SK-N-SH (cell line): ENCODE data around the gene CLSTN2. TPM values are rescaled to one million over a fixed set of nuclear protein-coding genes. Genes with fewer than 3 reads are reported as not detected.
A peak's percentile ranks its signal among the peaks of the same experiment; 100 is the strongest.

Experiments
- CTCF ChIA-PET: fragments of 300-600, 350-600 bp; formaldehyde crosslinking; extraction: SDS; loops from one replicate; lab custom pipeline; 2021; lab: Yijun Ruan, JAX
- POLR2A ChIA-PET: fragments of 350-600 bp; sonication (Branson Sonifier 250); formaldehyde crosslinking; extraction: SDS; loops from one replicate; lab custom pipeline; 2020; ENCODE audit warnings: antibody characterized with exemption, inconsistent platforms; lab: Yijun Ruan, JAX
- DNase-seq: peaks from one replicate; pipeline ENCODE4 v3.0.0; 2012
- H2AFZ ChIP-seq: fragments of 200-600 bp; sonication (generic); 2 replicates; pipeline ENCODE4 v1.8.1; 2016; ENCODE audit warnings: antibody characterized with exemption, mild to moderate bottlenecking, low read depth
- H3F3A ChIP-seq: fragments of 200-600 bp; sonication (generic); replicated peaks from 2 replicates; pipeline ENCODE3; 2016; ENCODE audit warnings: antibody characterized with exemption, mild to moderate bottlenecking; ENCODE audit not compliant: insufficient read depth
- H3K27ac ChIP-seq, 2 experiments: fragments of 200-500 bp in 1 of 2; fragments of 200-600 bp in 1 of 2; sonication (Bioruptor generic) in 1 of 2; sonication (generic), shearing (Covaris generic) in 1 of 2; 2 replicates each; pipeline versions ENCODE4 v1.5.1 to v1.6.1; 2014 to 2016; ENCODE audit warnings: low read depth in 2 of 2, inconsistent platforms in 1 of 2, low read length in 1 of 2, mild to moderate bottlenecking in 1 of 2, mixed read lengths in 1 of 2
- H3K27me3 ChIP-seq: fragments of 200-600 bp; sonication (generic), shearing (Covaris generic); 2 replicates; pipeline ENCODE4 v1.6.1; 2016; ENCODE audit warnings: mixed run types; ENCODE audit not compliant: insufficient read depth
- H3K36me3 ChIP-seq, 2 experiments: fragments of 200-500 bp in 1 of 2; fragments of 200-600 bp in 1 of 2; sonication (Bioruptor generic) in 1 of 2; sonication (generic) in 1 of 2; replicated peaks in 1 of 2; 2 replicates each; pipeline versions ENCODE3 to v1.5.1; 2014 to 2016; ENCODE audit warnings: low read length in 1 of 2, mild to moderate bottlenecking in 1 of 2; ENCODE audit not compliant: insufficient read depth in 2 of 2, control insufficient read depth in 1 of 2
- H3K4me1 ChIP-seq, 2 experiments: fragments of 200-500 bp in 1 of 2; fragments of 200-600 bp in 1 of 2; sonication (Bioruptor generic) in 1 of 2; sonication (generic), shearing (Covaris generic) in 1 of 2; 2 replicates each; pipeline versions ENCODE4 v1.5.1 to v1.6.1; 2014 to 2016; ENCODE audit warnings: low read depth in 1 of 2, low read length in 1 of 2, mixed run types in 1 of 2; ENCODE audit not compliant: insufficient read depth in 2 of 2, control insufficient read depth in 1 of 2
- H3K4me2 ChIP-seq: fragments of 200-600 bp; sonication (generic), shearing (Covaris generic); 2 replicates; pipeline ENCODE4 v1.6.1; 2017; ENCODE audit warnings: mixed run types
- H3K4me3 ChIP-seq, 2 experiments: fragments of 200-500 bp in 1 of 2; fragments of 200-600 bp in 1 of 2; sonication (Bioruptor generic) in 1 of 2; sonication (generic), shearing (Covaris generic) in 1 of 2; 2 replicates each; pipeline versions ENCODE4 v1.5.1 to v1.8.1; 2014 to 2016; ENCODE audit warnings: low read depth in 2 of 2, inconsistent platforms in 1 of 2, low read length in 1 of 2, mild to moderate bottlenecking in 1 of 2, mixed read lengths in 1 of 2, moderate library complexity in 1 of 2
- H3K79me2 ChIP-seq: fragments of 200-600 bp; sonication (generic); 2 replicates; pipeline ENCODE4 v1.8.1; 2017; ENCODE audit warnings: mild to moderate bottlenecking; ENCODE audit not compliant: insufficient read depth
- H3K9ac ChIP-seq: fragments of 200-600 bp; sonication (generic); 2 replicates; pipeline ENCODE4 v1.6.1; 2017; ENCODE audit warnings: mixed run types
- H3K9me2 ChIP-seq: fragments of 200-600 bp; sonication (generic); 2 replicates; pipeline ENCODE4 v1.6.1; 2017; ENCODE audit warnings: mixed run types
- H3K9me3 ChIP-seq: fragments of 200-600 bp; sonication (generic); 2 replicates; pipeline ENCODE4 v1.6.1; 2017; ENCODE audit warnings: mixed run types, mild to moderate bottlenecking, moderate library complexity
- H4K20me1 ChIP-seq: fragments of 200-600 bp; sonication (generic); 2 replicates; pipeline ENCODE4 v1.6.1; 2017; ENCODE audit warnings: mild to moderate bottlenecking, mixed run types; ENCODE audit not compliant: insufficient read depth
- CHD2 ChIP-seq: fragments of 150-350 bp; IDR thresholded peaks from 2 replicates; pipeline ENCODE4 v1.6.1; 2018; ENCODE audit warnings: low read length; ENCODE audit not compliant: partially characterized antibody
- EP300 ChIP-seq, 2 experiments: IDR thresholded peaks; 2 replicates each; pipeline versions ENCODE4 v1.4.0 to v1.6.1; 2012; ENCODE audit warnings: borderline replicate concordance in 1 of 2, low read depth in 1 of 2, low read length in 1 of 2
- FOXM1 ChIP-seq: IDR thresholded peaks from 2 replicates; pipeline ENCODE4 v1.4.0; 2012; ENCODE audit warnings: low read depth, mild to moderate bottlenecking
- GABPA ChIP-seq: IDR thresholded peaks from 2 replicates; pipeline ENCODE4 v1.4.0; 2012; ENCODE audit warnings: low read depth, mild to moderate bottlenecking
- JUND ChIP-seq: IDR thresholded peaks from 2 replicates; pipeline ENCODE4 v1.4.0; 2012
- MEF2A ChIP-seq: IDR thresholded peaks from 2 replicates; pipeline ENCODE4 v1.4.0; 2012; ENCODE audit warnings: low read depth, borderline replicate concordance
- RAD21 ChIP-seq: IDR thresholded peaks from 2 replicates; pipeline ENCODE4 v1.6.1; 2012; ENCODE audit warnings: mild to moderate bottlenecking, low read length
- RCOR1 ChIP-seq: fragments of 150-350 bp; IDR thresholded peaks from 2 replicates; pipeline ENCODE4 v1.6.1; 2017; ENCODE audit warnings: antibody characterized with exemption, low read length
- SMC3 ChIP-seq: IDR thresholded peaks from 2 replicates; pipeline ENCODE4 v1.6.1; 2012; ENCODE audit warnings: low read depth, low read length, improper control_type of control experiment
- YY1 ChIP-seq: IDR thresholded peaks from 2 replicates; pipeline ENCODE4 v1.4.0; 2012; ENCODE audit warnings: low read depth, mild to moderate bottlenecking
- WGBS: methylation state at CpG from one replicate; pipeline ENCODE4 v1.1.6; 2017; ENCODE audit warnings: low lambda C conversion rate; 5-methylcytosine and 5-hydroxymethylcytosine counted together
- polyA plus RNA-seq, 3 experiments: library from polyadenylated mRNA; depleted of rRNA; stranded (reverse); fragments of >200 nt; gene quantifications; 2 replicates each; pipeline ENCODE4 v1.2.3, GENCODE V29; 2012
- TF ChIP-seq, protein P1 (sequence below): fragments of 200-600 bp; sonication (generic); IDR thresholded peaks from 2 replicates; pipeline ENCODE4 v1.6.1; 2017; ENCODE audit warnings: antibody characterized with exemption, mild to moderate bottlenecking, moderate library complexity
- TF ChIP-seq, protein P2 (sequence below): IDR thresholded peaks from 2 replicates; pipeline ENCODE4; 2012
- TF ChIP-seq, protein P3 (sequence below): IDR thresholded peaks from 2 replicates; pipeline ENCODE4 v1.4.0; 2012; ENCODE audit warnings: low read depth, borderline replicate concordance

CLSTN2 gene
- polyA plus RNA-seq, 1 of the 3 experiments (the other 2 are of a cell fraction), result 0.02 TPM

DNA sequence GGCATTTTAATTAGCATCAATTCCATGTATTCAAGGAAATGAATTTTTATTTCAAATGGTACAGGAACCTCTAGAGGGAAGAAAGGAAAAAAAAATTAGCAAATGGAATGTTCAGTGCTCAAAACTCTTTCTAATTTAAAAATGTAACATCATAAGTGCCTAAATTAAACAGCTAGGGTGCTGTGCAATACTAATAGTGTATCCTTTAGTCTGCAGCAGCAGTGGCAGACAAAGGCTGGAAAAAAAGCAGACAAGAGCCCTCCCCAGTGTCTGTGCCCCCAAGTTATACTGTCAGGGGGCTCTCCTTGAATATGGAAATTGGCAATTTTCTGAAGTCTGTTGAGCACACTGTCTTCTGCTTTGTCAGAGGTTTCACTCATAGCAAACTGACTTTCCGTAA lies 159.5 kb downstream of the CLSTN2 start:
- Histone ChIP-seq H3F3A (no peaks in the 10 kb centered on the region), H2AFZ (no peak overlapping the region), H3K27ac (no peak overlapping the region), H3K4me3 (no peak overlapping the region), H3K4me1 (no peaks in the 10 kb centered on the region; a peak in 1 of 4 replicates), H3K79me2 (no peaks in the 10 kb centered on the region), H3K27me3 (no peaks in the 10 kb centered on the region), H3K9me2 (no peaks in the 10 kb centered on the region)
- no peak for TF ChIP-seq FOXM1
- TF ChIP-seq, all 33 proteins: peak for 0
- no peaks in the 10 kb centered on the region for H4K20me1 ChIP-seq
- DNase-seq, result no peak
- H3K4me2 ChIP-seq, result no peak overlapping the region
- no peaks in the 10 kb centered on the region for H3K36me3 ChIP-seq
- CTCF ChIA-PET, result interaction anchor here (0.6 to 2.6 kb wide), 3 partner anchors 26 to 293 kb away, joined by 3 to 7 read pairs (median 3); no protein-coding TSS in a partner anchor
- H3K9me3 ChIP-seq, result no peaks in the 10 kb centered on the region
- POLR2A ChIA-PET, result no interaction called here
- no peak overlapping the region for H3K9ac ChIP-seq
- 77% methylated on average over 1 of the region's 1 CpG for WGBS

DNA sequence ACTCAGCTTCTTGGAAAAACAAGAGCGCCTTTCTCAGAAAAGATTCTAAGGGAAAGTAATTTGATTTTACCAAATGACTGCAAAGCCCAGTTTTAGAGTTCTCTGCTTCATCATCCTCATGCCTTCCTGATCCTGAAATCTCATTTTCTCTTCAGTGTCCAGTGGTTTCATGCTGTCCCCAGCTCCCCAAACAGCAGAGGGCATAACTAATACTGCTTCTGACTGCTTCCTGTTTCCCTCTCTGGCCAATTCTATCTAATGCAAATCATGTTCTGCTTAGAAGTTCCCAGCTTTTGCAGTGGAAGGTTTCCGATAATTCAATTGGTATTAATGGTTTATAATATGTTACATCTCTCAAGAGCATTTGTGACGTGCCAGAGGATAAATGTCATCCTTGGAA lies 161.1 kb downstream of the CLSTN2 start:
- no peaks in the 10 kb centered on the region for H3K27me3 ChIP-seq
- H3K9me3 ChIP-seq, result no peaks in the 10 kb centered on the region
- H3K9me2 ChIP-seq, result no peaks in the 10 kb centered on the region
- no peak overlapping the region for H3K4me3 ChIP-seq
- H3K9ac ChIP-seq, result no peak overlapping the region
- no peak overlapping the region for H3K27ac ChIP-seq
- CTCF ChIA-PET, result interaction anchor here (0.6 to 2.6 kb wide), 4 partner anchors 23 to 640 kb away, joined by 3 to 7 read pairs (median 3); no protein-coding TSS in a partner anchor
- WGBS, result 33% methylated on average over 3 of the region's 3 CpGs
- no peaks in the 10 kb centered on the region for H3F3A ChIP-seq
- H3K4me2 ChIP-seq, result no peak overlapping the region
- no peaks in the 10 kb centered on the region; a peak in 1 of 4 replicates for H3K4me1 ChIP-seq
- DNase-seq, result no peak
- POLR2A ChIA-PET, result no interaction called here
- no peaks in the 10 kb centered on the region for H3K79me2 ChIP-seq
- no peak overlapping the region for H2AFZ ChIP-seq
- no peaks in the 10 kb centered on the region for H4K20me1 ChIP-seq
- no peaks in the 10 kb centered on the region for H3K36me3 ChIP-seq
- TF ChIP-seq RAD21 (peak; percentile 39; the same call in 1 of the 2 replicates), CHD2 (no peak)
- TF ChIP-seq, all 33 proteins: peak for 1

DNA sequence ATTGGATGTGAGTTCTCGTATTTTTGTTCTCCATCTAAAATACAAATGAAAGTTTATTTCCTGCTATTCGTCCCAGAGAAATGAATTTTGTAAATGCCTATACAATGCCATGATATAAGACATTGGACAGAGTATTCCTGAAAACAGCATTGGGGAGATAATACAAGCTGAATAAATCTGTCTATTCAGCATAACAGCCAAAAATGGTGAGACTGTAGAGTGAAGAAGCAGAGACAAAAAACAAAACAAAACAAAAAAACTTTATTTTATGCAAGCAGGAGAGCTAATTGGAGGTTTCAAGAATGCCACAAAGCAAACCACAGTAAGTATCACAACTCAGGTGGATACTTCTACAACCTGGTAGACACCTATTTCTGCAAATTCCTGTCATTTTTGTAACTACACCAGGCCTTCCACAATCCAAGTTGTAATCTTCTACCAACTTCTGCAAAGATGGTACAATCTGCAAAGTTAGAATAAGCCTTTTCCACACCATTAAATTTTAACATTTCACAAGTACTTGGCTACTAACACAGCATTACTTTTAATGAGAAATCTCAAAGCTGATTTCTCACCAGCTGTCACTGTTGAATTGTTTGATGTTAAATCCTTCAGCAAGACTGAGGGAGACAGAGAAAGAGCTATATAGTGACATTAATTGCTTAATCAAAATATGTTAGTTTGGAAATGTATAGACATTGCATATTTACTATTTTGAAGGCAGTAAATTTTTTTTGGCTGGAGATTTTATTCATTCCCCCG lies 163.1 kb downstream of the CLSTN2 start:
- no peak overlapping the region for H3K27ac ChIP-seq
- no peaks in the 10 kb centered on the region; a peak in 1 of 4 replicates for H3K4me1 ChIP-seq
- H3K9me3 ChIP-seq, result no peaks in the 10 kb centered on the region
- H4K20me1 ChIP-seq, result no peaks in the 10 kb centered on the region
- no peaks in the 10 kb centered on the region for H3K79me2 ChIP-seq
- no peak overlapping the region for H3K4me3 ChIP-seq
- H3K27me3 ChIP-seq, result no peaks in the 10 kb centered on the region
- H3K36me3 ChIP-seq, result no peaks in the 10 kb centered on the region
- no peak overlapping the region for H3K4me2 ChIP-seq
- POLR2A ChIA-PET, result no interaction called here
- TF ChIP-seq, protein P1, sequence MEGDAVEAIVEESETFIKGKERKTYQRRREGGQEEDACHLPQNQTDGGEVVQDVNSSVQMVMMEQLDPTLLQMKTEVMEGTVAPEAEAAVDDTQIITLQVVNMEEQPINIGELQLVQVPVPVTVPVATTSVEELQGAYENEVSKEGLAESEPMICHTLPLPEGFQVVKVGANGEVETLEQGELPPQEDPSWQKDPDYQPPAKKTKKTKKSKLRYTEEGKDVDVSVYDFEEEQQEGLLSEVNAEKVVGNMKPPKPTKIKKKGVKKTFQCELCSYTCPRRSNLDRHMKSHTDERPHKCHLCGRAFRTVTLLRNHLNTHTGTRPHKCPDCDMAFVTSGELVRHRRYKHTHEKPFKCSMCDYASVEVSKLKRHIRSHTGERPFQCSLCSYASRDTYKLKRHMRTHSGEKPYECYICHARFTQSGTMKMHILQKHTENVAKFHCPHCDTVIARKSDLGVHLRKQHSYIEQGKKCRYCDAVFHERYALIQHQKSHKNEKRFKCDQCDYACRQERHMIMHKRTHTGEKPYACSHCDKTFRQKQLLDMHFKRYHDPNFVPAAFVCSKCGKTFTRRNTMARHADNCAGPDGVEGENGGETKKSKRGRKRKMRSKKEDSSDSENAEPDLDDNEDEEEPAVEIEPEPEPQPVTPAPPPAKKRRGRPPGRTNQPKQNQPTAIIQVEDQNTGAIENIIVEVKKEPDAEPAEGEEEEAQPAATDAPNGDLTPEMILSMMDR, result no peak
- TF ChIP-seq CHD2 (no peak), SMC3 (no peak), GABPA (no peak), RCOR1 (no peak), YY1 (no peak), JUND (no peak), MEF2A (no peak), EP300 (IDR thresholded peaks at IDR 0.05; ENCODE audit: borderline replicate concordance in 1 of 2, low read depth in 1 of 2, low read length in 1 of 2) (no peak)
- TF ChIP-seq, protein P2, sequence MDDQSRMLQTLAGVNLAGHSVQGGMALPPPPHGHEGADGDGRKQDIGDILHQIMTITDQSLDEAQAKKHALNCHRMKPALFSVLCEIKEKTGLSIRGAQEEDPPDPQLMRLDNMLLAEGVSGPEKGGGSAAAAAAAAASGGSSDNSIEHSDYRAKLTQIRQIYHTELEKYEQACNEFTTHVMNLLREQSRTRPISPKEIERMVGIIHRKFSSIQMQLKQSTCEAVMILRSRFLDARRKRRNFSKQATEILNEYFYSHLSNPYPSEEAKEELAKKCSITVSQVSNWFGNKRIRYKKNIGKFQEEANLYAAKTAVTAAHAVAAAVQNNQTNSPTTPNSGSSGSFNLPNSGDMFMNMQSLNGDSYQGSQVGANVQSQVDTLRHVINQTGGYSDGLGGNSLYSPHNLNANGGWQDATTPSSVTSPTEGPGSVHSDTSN, result no peak
- TF ChIP-seq, protein P3, sequence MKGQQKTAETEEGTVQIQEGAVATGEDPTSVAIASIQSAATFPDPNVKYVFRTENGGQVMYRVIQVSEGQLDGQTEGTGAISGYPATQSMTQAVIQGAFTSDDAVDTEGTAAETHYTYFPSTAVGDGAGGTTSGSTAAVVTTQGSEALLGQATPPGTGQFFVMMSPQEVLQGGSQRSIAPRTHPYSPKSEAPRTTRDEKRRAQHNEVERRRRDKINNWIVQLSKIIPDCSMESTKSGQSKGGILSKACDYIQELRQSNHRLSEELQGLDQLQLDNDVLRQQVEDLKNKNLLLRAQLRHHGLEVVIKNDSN, result no peak
- no peaks in the 10 kb centered on the region for H3F3A ChIP-seq
- no peaks in the 10 kb centered on the region for H3K9me2 ChIP-seq
- H2AFZ ChIP-seq, result no peak overlapping the region
- no peak for DNase-seq
- WGBS, result 14% methylated on average over 3 of the region's 3 CpGs
- no peak overlapping the region for H3K9ac ChIP-seq
- CTCF ChIA-PET, result interaction anchor here (1.0 to 1.3 kb wide), 2 partner anchors 16 to 31 kb away, joined by 3 read pairs; no protein-coding TSS in a partner anchor
